GM12875 (cell line): ENCODE data around the gene MGLL.
"Not testable (repeated sequence)": the region's sequence is repeated elsewhere in the genome, so short reads cannot be mapped to it uniquely, and the experiment has no call there.

Experiments
- H3K4me3 ChIP-seq: one replicate; pipeline ENCODE4 v1.5.1; 2011; ENCODE audit warnings: low read depth, low read length, control low read depth
- TF ChIP-seq, protein P1 (sequence below): IDR thresholded peaks from 2 replicates; pipeline ENCODE4 v1.5.1; 2011; ENCODE audit warnings: low read depth, mild to moderate bottlenecking, control low read depth, inconsistent platforms, low read length, moderate library complexity, borderline replicate concordance; ENCODE audit not compliant: insufficient read depth

MGLL gene

DNA sequence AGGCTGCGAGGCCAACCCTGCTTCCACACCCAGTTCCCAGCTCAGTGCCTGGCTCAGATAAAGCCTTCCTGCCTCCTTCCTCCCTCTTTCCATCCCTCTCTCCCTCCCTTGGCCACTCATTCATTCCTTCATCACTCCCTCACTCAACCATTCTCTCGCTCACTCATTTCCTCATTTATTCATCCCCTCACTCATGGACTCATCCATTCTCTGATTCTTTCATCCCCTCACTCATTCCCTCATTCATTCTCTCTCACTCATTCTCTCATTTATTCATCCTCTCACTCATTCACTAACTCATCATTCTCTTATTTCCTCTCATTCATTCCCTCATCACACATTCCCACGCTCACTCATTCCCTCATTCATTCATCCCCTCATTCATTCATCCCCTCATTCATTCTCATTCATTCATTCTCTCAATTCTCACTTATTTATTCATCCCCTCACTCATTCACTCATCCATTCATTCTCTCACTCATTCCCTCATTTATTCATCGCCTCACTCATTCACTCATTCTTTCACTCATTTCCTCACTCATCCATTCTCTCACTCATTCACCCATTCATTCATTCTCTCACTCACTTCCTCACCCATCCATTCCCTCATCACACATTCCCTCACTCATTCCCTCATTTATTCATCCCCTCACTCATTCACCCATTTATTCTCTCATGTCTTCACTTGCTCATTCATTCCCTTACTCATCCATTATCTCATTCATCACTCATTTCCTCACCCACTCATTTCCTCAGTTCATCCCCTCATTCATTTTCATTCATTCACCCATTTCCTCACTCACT lies 136.4 kb downstream of the MGLL start:
- TF ChIP-seq, protein P1, sequence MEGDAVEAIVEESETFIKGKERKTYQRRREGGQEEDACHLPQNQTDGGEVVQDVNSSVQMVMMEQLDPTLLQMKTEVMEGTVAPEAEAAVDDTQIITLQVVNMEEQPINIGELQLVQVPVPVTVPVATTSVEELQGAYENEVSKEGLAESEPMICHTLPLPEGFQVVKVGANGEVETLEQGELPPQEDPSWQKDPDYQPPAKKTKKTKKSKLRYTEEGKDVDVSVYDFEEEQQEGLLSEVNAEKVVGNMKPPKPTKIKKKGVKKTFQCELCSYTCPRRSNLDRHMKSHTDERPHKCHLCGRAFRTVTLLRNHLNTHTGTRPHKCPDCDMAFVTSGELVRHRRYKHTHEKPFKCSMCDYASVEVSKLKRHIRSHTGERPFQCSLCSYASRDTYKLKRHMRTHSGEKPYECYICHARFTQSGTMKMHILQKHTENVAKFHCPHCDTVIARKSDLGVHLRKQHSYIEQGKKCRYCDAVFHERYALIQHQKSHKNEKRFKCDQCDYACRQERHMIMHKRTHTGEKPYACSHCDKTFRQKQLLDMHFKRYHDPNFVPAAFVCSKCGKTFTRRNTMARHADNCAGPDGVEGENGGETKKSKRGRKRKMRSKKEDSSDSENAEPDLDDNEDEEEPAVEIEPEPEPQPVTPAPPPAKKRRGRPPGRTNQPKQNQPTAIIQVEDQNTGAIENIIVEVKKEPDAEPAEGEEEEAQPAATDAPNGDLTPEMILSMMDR, result no peak
- no peak overlapping the region for H3K4me3 ChIP-seq

DNA sequence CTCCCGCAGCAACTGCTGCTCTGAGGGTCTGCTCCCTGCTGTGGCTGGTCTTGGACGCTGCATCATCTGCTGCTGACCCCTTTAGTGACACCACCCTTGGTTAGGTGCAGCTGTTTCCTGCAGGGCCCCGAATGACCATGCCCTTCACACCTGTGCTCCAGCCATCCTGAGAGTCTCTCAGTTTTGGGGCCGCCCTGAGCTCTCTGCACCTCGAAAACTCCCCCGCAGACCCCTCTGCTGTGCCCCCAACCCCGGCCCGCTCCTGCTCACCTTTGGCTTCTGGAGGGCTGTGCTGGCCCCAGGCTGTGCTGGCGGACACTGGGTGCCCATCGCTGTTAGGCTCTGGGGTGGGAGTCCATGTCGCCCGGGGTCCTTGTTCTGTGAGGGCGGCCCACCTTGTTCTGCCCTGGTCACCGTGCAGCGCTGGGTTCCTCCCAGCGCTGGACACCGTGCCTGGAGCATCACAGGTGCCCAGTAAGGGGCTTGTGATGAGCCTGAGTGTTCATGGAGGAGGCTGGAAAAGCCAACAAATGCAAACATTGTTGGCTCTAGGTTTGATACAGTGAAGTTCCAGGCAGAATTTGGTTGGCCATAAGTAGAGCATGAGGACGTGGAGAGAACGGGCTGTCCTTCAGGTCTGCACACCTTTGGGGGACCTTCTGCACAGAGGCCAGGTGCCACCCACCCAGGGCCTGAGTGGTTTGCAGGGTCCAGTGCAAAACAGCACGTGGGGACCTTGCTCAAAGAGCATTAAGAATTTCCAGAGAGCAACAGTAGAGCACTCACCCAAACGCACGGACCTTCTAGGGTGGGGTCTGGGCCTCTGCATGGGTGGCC lies 137.2 kb downstream of the MGLL start:
- no peak overlapping the region for H3K4me3 ChIP-seq
- TF ChIP-seq, protein P1, result no peak

DNA sequence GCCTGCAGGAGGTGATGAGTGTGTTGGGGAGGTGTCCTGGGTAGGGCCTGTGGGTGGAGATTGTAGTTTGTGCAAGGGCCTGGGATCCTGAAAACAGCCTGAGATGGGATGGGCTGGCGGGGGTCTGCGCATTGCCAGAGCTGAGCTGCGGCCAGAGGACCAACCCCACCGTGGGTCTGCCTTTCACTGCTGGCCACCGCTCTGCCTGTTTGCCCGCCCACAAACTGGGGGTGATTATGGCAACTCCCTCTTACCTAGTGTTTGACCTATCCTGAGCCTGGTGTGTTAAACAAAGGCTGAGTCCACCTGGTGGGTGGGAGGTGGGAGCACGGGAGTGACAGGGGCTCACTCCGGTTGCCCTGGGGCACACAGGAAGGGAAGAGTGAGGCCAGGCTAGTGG lies 139.8 kb downstream of the MGLL start:
- TF ChIP-seq, protein P1, result no peak
- H3K4me3 ChIP-seq, result no peak overlapping the region

DNA sequence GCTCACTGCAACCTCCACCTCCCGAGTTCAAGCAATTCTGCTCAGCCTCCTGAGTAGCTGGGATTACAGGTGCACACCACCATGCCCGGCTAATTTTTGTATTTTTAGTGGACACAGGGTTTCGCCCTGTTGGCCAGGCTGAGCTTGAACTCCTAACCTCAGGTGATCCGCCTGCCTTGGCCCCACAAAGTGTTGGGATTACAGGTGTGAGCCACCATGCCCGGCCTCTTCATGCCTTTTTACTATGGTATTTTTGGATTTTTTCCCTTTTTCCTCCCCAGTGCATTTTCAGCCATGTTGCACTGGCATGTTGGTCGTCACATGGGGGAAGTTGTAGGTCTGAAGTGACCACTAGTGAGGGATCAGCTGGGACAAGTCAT lies 140.2 kb downstream of the MGLL start:
- not testable (repeated sequence) for H3K4me3 ChIP-seq

DNA sequence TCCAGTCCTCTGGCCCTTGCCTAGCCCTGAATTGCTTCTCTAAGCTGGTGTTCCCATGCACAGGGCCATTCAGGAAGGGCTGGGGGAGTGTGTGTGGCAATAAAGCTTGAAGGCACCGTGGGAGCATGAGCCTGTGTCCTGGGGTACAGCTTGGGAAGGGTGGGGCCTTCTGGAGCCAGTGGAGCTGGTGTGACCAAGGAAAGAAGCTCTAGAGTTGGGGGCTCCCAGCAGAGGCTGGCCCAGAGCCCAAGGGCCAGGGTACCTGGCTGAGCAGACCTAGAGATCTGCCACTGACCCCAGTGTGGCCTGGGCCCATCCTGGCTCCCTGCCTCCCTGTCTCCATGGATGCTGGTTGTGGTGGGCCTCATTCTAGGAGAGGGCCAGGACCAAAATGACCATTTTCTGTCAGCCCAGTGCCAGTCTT lies 141.5 kb downstream of the MGLL start:
- TF ChIP-seq, protein P1, result no peak
- H3K4me3 ChIP-seq, result no peak overlapping the region

DNA sequence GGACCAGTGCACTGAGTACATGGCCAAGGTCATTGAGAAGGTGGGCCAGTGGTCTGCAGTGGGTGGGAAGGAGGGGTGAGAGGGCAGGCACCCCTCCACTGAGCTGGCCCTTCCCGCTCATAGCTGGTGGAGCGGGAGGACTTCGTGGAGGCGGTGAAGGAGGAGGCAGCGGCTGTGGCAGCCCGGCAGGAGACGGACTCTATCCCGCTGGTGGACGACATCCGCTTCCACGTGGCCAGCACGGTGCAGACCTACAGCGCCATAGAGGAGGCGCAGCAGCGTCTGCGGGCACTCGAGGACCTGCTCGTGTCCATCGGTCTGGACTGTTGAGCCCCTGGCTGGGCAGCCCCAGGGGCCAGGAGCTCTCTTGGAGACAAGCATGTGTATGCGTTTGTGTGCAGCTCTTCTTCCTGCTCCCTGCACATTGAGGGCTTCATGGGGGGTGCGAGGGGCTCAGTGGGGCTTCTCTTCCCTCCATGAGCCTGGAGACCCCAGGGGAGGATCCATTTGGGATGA lies 142.1 kb downstream of the MGLL start:
- TF ChIP-seq, protein P1, result no peak
- H3K4me3 ChIP-seq, result no peak overlapping the region

DNA sequence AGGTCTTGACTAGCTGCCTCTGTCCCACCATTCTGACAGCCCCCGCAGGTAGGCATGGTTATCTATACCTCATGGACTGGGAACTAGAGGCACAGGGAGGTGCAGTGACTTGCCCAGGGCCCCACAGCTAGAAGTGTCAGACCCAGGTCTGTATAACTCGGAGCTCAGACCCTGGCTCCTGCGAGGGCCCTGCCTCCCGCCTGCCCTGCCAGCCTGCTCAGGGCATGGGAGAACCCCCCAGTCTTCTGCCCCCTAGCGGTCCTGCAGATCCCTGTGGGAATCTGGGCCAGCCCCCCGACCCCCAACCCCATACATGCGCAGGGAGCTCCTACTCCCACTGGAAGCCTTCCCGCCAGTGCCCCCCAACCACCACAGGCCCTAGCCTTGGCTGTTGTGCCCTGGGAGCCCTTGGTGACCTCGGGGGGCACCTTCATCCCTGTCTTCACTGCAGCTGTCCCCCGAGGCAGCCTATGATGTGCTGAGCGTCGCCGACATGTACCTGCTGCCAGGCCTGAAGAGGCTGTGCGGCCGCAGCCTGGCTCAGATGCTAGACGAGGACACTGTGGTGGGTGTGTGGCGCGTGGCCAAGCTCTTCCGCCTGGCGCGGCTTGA lies 142.7 kb downstream of the MGLL start:
- TF ChIP-seq, protein P1, result peak; percentile 37; the same call in 1 of the 2 replicates
- H3K4me3 ChIP-seq, result no peak overlapping the region
